Measurements from ENCODE around the gene PATL1.

DNA sequence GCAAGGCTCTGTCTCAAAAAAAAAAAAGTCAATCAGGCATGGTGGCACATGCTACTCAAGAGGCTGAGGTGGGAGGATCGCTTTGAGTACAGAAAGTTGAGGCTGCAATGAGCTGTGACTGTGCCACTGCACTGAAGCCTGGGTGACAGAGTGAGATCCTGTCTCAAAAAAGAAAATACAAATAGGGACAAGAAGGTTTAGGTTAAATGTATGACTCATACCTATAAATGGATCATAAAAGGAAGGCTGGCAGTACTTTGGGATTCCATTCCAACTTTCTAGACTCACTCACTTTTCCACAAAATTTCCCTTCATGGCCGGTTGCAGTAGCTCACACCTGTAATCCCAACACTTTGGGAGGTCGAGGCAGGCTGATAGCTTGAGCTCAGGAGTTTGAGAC, 27.7 kb downstream of the PATL1 start:
- TF ChIP-seq CTCF (IDR thresholded peaks at IDR 0.05; ENCODE audit: insufficient read depth, low read length, poor library complexity, severe bottlenecking) (no peak), EZH2phosphoT487 (conservative IDR thresholded peaks at IDR 0.05; ENCODE audit: low read length) (no peak)

Measured in SU-DHL-6 (cell line).